Lower lobe of right lung (tissue), 2 donors: ENCODE data around the gene KLHL22. TPM values are rescaled to one million over a fixed set of nuclear protein-coding genes. Genes with fewer than 3 reads are reported as not detected.

ENCODE experiments used
- ATAC-seq, 2 donors: fragments of 200-7000 bp; cut with Tn5 transposase; one replicate each; pipeline ENCODE4 v1.9.1; 2020 to 2022; ENCODE audit warnings: mild to moderate bottlenecking in 2 of 2, moderate library complexity in 2 of 2
- DNase-seq: peaks from one replicate; pipeline ENCODE4 v3.0.0-alpha.2; 2020
- H3K27ac ChIP-seq: fragments of 200-600 bp; one replicate; pipeline ENCODE4 v1.8.0; 2022
- H3K27me3 ChIP-seq: fragments of 200-600 bp; one replicate; pipeline ENCODE4 v1.8.0; 2022; ENCODE audit warnings: low read depth
- H3K36me3 ChIP-seq: fragments of 200-600 bp; one replicate; pipeline ENCODE4 v1.8.0; 2022; ENCODE audit warnings: mild to moderate bottlenecking
- H3K4me1 ChIP-seq: fragments of 200-600 bp; one replicate; pipeline ENCODE4 v1.8.0; 2022
- H3K4me3 ChIP-seq: fragments of 200-600 bp; one replicate; pipeline ENCODE4 v1.8.0; 2022; ENCODE audit warnings: mild to moderate bottlenecking
- H3K9me3 ChIP-seq: fragments of 200-600 bp; one replicate; pipeline ENCODE4 v1.8.0; 2022
- intact Hi-C: fragments of 100-400 bp; cut with DNase I; formaldehyde crosslinking; loops from one replicate; pipeline ENCODE4 v1.11.0; 2022
- total RNA-seq: library from RNA; stranded (reverse); fragmentation: NEBNext Ultra II Directional; extraction: Animal tissue kit (Norgen Biotek cat#: 25700); gene quantifications from one replicate; pipeline ENCODE4 v1.2.1, GENCODE V29; 2021
- TF ChIP-seq, protein P1 (sequence below): fragments of 200-600 bp; IDR thresholded peaks from one replicate; pipeline ENCODE4 v1.8.0; 2022; ENCODE audit warnings: antibody characterized with exemption, mild to moderate bottlenecking
- donor health status: DM: no; HTN: yes; CAD: no; lungs with severe emphysema.

Gene KLHL22
- total RNA-seq, 1 donor from 2014 or later: 24.0 TPM

- peaks cover 32% of the 10 kb centered on the region for H3K36me3 ChIP-seq
- TF ChIP-seq, protein P1, sequence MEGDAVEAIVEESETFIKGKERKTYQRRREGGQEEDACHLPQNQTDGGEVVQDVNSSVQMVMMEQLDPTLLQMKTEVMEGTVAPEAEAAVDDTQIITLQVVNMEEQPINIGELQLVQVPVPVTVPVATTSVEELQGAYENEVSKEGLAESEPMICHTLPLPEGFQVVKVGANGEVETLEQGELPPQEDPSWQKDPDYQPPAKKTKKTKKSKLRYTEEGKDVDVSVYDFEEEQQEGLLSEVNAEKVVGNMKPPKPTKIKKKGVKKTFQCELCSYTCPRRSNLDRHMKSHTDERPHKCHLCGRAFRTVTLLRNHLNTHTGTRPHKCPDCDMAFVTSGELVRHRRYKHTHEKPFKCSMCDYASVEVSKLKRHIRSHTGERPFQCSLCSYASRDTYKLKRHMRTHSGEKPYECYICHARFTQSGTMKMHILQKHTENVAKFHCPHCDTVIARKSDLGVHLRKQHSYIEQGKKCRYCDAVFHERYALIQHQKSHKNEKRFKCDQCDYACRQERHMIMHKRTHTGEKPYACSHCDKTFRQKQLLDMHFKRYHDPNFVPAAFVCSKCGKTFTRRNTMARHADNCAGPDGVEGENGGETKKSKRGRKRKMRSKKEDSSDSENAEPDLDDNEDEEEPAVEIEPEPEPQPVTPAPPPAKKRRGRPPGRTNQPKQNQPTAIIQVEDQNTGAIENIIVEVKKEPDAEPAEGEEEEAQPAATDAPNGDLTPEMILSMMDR: no peak
- peak in 1 of 2 donors; percentile 18 for ATAC-seq
- H3K4me1 ChIP-seq: peaks cover 46% of the 10 kb centered on the region
- peak; percentile 22 for DNase-seq
- no peak overlapping the region for H3K4me3 ChIP-seq
- no peak overlapping the region for H3K27ac ChIP-seq
- H3K9me3 ChIP-seq: no peaks in the 10 kb centered on the region
- no peaks in the 10 kb centered on the region for H3K27me3 ChIP-seq
- intact Hi-C loops: no loop called here
These were observed 24.5 kb upstream of the KLHL22 start for GRCh38 chr22:20520093-20520511.

- no peak overlapping the region for H3K4me3 ChIP-seq
- intact Hi-C loops: no loop called here
- no peaks in the 10 kb centered on the region for H3K9me3 ChIP-seq
- ATAC-seq (no peak), DNase-seq (no peak)
- H3K4me1 ChIP-seq: peaks cover 50% of the 10 kb centered on the region
- H3K36me3 ChIP-seq: peaks cover 36% of the 10 kb centered on the region
- no peak overlapping the region for H3K27ac ChIP-seq
- no peaks in the 10 kb centered on the region for H3K27me3 ChIP-seq
- TF ChIP-seq, protein P1: no peak
These were observed 24.0 kb upstream of the KLHL22 start for GRCh38 chr22:20519558-20519957.

DNA sequence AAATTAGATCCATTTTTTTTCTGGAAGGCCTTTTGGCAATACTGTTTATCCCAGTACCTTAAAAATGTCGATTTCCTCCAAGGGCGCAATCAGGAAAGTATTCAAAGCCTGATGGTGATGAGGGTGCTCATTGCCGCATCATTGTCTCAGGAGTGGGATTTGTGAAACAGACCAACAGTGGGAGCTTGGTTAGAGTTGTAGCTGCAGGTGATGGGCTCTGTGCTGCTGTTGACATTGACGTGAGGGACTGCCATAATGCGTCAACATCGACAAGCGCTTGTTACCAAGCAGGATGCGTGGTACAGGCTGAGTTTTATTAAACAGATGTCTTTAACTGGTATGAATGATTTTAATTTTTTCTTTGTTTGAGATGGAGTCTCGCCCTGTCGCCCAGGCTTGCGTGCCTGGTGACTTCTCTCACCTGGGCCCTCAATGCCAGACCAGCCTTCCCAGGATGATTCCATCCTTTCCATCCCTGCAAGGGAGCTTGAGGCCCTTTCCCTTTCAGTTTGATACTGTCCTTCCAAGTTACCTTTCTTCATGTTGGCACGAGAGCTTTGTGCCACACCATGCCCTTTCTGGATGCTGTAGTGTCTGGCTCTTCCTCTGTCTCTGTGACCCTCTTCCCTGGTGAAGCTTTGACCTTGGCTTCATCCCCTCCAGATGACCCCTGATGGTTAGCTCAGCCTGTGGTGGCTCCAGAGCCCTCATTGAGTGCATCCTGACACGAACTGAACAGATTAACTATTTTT, 22.4 kb upstream of the KLHL22 start:
- Histone ChIP-seq H3K9me3 (no peaks in the 10 kb centered on the region), H3K4me3 (no peak overlapping the region), H3K27me3 (no peaks in the 10 kb centered on the region), H3K27ac (no peak overlapping the region), H3K4me1 (peaks cover 47% of the 10 kb centered on the region), H3K36me3 (peaks cover 44% of the 10 kb centered on the region)
- ATAC-seq (no peak), DNase-seq (peak; percentile 7)
- TF ChIP-seq, protein P1: no peak
- intact Hi-C loops: no loop called here

DNA sequence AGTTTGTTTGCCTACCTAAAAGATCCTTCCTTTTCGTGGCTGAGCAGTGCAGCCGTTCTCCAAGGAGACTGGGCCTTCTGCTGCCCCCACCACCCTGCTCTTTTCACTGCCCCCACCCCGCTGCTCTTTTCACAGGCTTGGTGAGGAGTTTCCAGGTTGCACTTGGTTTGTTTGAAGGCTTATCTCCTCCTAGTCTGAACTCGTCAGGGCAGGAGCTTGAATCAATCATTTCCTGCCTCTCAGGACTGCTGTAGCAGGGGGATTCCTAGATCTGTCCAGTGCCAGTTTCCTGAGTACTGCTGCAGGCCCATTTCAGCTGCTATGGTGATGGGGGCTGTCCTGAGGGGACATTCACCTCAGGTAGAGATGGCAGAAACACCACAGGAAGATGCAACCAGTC, 21.8 kb upstream of the KLHL22 start:
- TF ChIP-seq, protein P1: no peak
- intact Hi-C loops: no loop called here
- Histone ChIP-seq H3K4me1 (peaks cover 41% of the 10 kb centered on the region), H3K36me3 (peaks cover 44% of the 10 kb centered on the region), H3K27ac (no peak overlapping the region), H3K9me3 (no peaks in the 10 kb centered on the region), H3K27me3 (no peaks in the 10 kb centered on the region), H3K4me3 (no peak overlapping the region)
- no peak for DNase-seq
- no peak for ATAC-seq

DNA sequence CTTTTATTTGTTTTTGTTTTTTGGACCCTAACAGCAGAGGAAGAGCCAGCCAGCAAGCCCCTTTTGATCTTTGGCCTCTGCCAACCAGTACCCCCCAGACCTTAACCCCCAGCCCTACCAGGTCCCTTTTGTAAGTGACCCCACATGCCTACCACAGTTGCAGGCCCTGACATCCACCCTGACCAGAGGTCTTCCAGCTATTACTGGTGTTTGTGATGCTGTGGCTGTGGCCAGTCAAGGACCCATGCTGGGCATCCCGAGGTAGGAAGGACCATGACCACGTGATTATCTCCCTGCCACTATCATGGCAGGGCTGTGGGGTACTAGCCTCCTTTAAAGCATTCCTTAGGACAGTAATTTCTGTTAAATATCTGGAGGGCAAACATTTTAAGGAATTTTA, 20.8 kb upstream of the KLHL22 start:
- peaks cover 35% of the 10 kb centered on the region for H3K36me3 ChIP-seq
- no peaks in the 10 kb centered on the region for H3K27me3 ChIP-seq
- peaks cover 47% of the 10 kb centered on the region for H3K4me1 ChIP-seq
- ATAC-seq (no peak), DNase-seq (no peak)
- H3K9me3 ChIP-seq: no peaks in the 10 kb centered on the region
- intact Hi-C loops: no loop called here
- TF ChIP-seq, protein P1: no peak
- H3K27ac ChIP-seq: no peak overlapping the region
- no peak overlapping the region for H3K4me3 ChIP-seq
